ENCODE measurements around the gene ZMIZ2.
"Not testable (repeated sequence)": the region's sequence is repeated elsewhere in the genome, so short reads cannot be mapped to it uniquely, and the experiment has no call there.

ZMIZ2 gene

DNA sequence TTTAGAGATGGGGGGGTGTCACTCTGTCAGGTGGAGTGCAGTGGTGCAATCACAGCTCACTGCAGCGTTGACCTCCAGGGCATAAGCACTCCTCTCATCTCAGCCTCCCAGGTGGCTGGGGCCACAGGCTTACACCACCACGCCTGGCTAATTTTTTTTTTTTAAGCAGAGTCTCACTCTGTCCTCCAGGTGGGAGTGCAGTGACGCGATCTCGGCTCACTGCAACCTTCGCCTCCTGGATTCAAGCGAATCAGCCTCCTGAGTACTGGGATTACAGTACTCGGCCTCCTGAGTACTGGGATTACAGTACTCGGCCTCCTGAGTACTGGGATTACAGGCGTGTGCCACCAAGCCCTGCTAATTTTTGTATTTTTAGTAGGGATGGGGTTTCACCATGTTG, 24.2 kb downstream of the ZMIZ2 start:
- no peaks in the 10 kb centered on the region for H3K27me3 ChIP-seq (replicated peaks; ENCODE audit: control insufficient read depth, insufficient read depth, low read length, poor library complexity, severe bottlenecking)
- H3K36me3 ChIP-seq (ENCODE audit: control insufficient read depth, insufficient read depth, low read length), result no peaks in the 10 kb centered on the region
- H3K4me3 ChIP-seq (ENCODE audit: insufficient read depth, low read depth, low read length, poor library complexity, severe bottlenecking), result no peak overlapping the region
- H3K9me3 ChIP-seq (ENCODE audit: control insufficient read depth, low read length), result no peaks in the 10 kb centered on the region
- no peak for DNase-seq
- H3K4me1 ChIP-seq (ENCODE audit: control insufficient read depth, insufficient read depth, low read length, poor library complexity, severe bottlenecking), result peaks cover 10% of the 10 kb centered on the region
- H3K27ac ChIP-seq (ENCODE audit: insufficient read depth, low read length, poor library complexity, severe bottlenecking), result no peak overlapping the region

DNA sequence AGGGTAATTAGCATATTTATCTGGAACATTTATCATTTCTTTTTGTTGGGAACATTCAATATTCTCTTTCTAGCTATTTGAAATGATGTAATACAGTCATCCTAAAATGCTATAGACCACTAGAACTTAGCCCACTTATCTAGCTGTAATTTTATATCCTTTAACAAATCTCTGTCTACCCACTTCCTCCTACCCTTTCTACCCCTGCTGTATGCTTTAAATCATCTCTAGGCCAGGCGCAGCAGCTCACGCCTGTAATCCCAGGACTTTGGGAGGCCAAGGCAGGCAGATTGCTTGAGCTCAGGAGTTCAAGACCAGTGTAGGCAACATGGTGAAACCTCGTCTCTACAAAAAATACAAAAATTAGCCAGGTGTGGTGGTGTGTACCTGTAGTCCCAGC, 25.8 kb downstream of the ZMIZ2 start:
- not testable (repeated sequence) for H3K4me3 ChIP-seq (ENCODE audit: insufficient read depth, low read depth, low read length, poor library complexity, severe bottlenecking); H3K27me3 ChIP-seq (replicated peaks; ENCODE audit: control insufficient read depth, insufficient read depth, low read length, poor library complexity, severe bottlenecking)

DNA sequence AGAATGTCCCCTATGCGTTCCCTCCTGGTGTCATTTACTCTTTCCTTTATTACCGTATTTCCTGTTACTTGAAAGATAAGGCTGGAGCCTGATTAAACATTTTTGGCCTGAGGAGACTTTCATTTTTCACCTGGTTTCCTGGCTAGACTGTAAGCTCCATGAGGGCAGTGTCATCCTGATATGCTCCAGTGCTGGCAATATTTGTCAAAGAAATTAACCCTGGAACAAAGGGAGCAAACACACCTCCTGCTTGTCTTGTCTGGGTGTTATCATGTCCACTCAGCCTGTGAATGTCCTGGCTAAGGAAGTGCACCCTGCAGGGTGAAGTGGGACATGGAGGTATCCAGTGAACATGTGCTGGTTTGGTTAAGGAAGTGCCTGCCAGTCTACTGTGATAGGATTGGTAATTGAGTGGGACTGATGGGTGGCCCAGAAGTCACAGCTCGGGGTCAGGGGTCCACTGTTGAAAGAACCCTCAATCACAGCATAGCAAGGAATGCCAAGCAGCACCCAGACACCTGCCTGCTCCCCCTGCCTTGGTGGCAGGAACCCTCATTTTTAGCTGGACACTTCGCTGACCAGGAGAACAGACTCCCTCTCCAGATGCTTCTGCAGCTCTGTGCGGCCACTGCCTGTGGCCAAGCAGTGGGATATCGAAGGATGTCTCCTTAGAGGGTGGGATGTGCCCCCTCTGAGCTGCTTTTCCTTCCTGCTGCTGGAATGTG, 26.9 kb downstream of the ZMIZ2 start:
- H3K36me3 ChIP-seq (ENCODE audit: control insufficient read depth, insufficient read depth, low read length), result no peaks in the 10 kb centered on the region
- H3K4me3 ChIP-seq (ENCODE audit: insufficient read depth, low read depth, low read length, poor library complexity, severe bottlenecking), result no peak overlapping the region
- DNase-seq, result no peak
- no peaks in the 10 kb centered on the region for H3K9me3 ChIP-seq (ENCODE audit: control insufficient read depth, low read length)
- no peaks in the 10 kb centered on the region for H3K27me3 ChIP-seq (replicated peaks; ENCODE audit: control insufficient read depth, insufficient read depth, low read length, poor library complexity, severe bottlenecking)
- H3K4me1 ChIP-seq (ENCODE audit: control insufficient read depth, insufficient read depth, low read length, poor library complexity, severe bottlenecking), result no peaks in the 10 kb centered on the region
- H3K27ac ChIP-seq (ENCODE audit: insufficient read depth, low read length, poor library complexity, severe bottlenecking), result no peak overlapping the region

More for the DNA sequence above, 25.8 kb downstream of the ZMIZ2 start:
- H3K27ac ChIP-seq (ENCODE audit: insufficient read depth, low read length, poor library complexity, severe bottlenecking); H3K9me3 ChIP-seq (ENCODE audit: control insufficient read depth, low read length); H3K36me3 ChIP-seq (ENCODE audit: control insufficient read depth, insufficient read depth, low read length); DNase-seq; H3K4me1 ChIP-seq (ENCODE audit: control insufficient read depth, insufficient read depth, low read length, poor library complexity, severe bottlenecking): not testable (repeated sequence)

DNA sequence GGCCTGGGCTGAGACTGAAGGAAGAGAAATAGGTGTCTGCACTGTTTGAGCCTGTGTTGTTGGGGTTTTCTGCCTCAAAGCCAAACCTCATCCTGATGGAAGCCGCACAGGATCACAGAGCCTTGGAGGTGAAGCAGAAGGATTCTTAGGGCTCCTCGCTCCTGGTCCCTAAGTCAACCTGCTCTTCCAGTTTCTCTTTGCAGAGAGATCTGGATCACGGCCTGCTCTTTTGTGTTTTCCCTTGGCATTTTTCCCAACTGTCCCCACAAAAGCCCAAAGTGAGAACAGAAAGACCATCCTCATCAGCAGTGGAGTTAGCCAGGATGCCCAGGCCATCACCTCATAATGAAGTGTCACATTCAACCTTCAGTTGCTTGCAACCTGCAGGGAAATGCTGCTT, 27.6 kb downstream of the ZMIZ2 start:
- Histone ChIP-seq H3K4me3 (ENCODE audit: insufficient read depth, low read depth, low read length, poor library complexity, severe bottlenecking) (no peak overlapping the region), H3K27me3 (replicated peaks; ENCODE audit: control insufficient read depth, insufficient read depth, low read length, poor library complexity, severe bottlenecking) (no peaks in the 10 kb centered on the region), H3K9me3 (ENCODE audit: control insufficient read depth, low read length) (no peaks in the 10 kb centered on the region), H3K27ac (ENCODE audit: insufficient read depth, low read length, poor library complexity, severe bottlenecking) (no peak overlapping the region), H3K36me3 (ENCODE audit: control insufficient read depth, insufficient read depth, low read length) (no peaks in the 10 kb centered on the region), H3K4me1 (ENCODE audit: control insufficient read depth, insufficient read depth, low read length, poor library complexity, severe bottlenecking) (no peaks in the 10 kb centered on the region)
- no peak for DNase-seq

DNA sequence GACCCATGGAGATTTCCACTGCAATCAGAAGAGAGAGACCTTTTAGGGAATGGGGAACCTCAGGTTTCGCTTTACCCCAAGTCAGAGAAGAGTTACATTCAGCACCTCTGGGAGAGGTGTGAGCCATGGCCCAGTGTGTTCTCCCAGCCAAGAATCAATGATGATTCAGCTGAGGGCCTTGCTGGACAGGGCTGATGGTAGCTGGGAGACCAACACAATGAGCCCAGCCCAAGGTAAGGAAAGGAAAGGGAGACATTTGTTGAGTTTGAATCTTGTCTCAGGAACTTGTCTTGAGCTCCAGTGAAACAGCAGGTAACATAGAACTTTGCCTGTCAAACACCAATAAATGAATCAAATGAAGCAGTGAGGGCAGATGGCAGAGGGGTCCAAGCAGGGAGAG, 33.8 kb downstream of the ZMIZ2 start:
- Histone ChIP-seq H3K27me3 (replicated peaks; ENCODE audit: control insufficient read depth, insufficient read depth, low read length, poor library complexity, severe bottlenecking) (no peaks in the 10 kb centered on the region), H3K4me1 (ENCODE audit: control insufficient read depth, insufficient read depth, low read length, poor library complexity, severe bottlenecking) (no peaks in the 10 kb centered on the region), H3K4me3 (ENCODE audit: insufficient read depth, low read depth, low read length, poor library complexity, severe bottlenecking) (no peak overlapping the region), H3K36me3 (ENCODE audit: control insufficient read depth, insufficient read depth, low read length) (no peaks in the 10 kb centered on the region), H3K27ac (ENCODE audit: insufficient read depth, low read length, poor library complexity, severe bottlenecking) (no peak overlapping the region), H3K9me3 (ENCODE audit: control insufficient read depth, low read length) (no peaks in the 10 kb centered on the region)
- no peak for DNase-seq

DNA sequence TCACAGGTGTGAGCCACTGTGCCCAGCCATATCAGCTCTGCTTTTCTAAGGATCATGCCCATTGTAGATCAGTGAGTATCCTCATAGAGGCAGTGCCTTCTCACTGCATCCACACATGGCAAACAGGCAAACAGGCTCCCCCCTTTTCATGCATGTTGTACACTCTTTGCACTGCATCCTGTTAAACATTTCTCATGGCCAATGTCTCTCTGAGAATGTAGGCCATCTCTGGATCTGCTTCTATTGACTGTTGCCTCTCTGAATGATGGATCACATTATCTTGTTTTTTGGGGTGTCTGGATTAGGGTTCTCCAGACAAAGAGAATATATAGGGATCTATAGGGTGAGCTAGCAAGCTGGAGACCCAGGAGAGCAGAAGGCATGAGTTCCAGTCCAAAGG, 34.8 kb downstream of the ZMIZ2 start:
- H3K36me3 ChIP-seq (ENCODE audit: control insufficient read depth, insufficient read depth, low read length), result no peaks in the 10 kb centered on the region
- no peaks in the 10 kb centered on the region for H3K9me3 ChIP-seq (ENCODE audit: control insufficient read depth, low read length)
- H3K27me3 ChIP-seq (replicated peaks; ENCODE audit: control insufficient read depth, insufficient read depth, low read length, poor library complexity, severe bottlenecking), result no peaks in the 10 kb centered on the region
- no peaks in the 10 kb centered on the region for H3K4me1 ChIP-seq (ENCODE audit: control insufficient read depth, insufficient read depth, low read length, poor library complexity, severe bottlenecking)
- no peak for DNase-seq
- H3K27ac ChIP-seq (ENCODE audit: insufficient read depth, low read length, poor library complexity, severe bottlenecking), result no peak overlapping the region
- no peak overlapping the region for H3K4me3 ChIP-seq (ENCODE audit: insufficient read depth, low read depth, low read length, poor library complexity, severe bottlenecking)

DNA sequence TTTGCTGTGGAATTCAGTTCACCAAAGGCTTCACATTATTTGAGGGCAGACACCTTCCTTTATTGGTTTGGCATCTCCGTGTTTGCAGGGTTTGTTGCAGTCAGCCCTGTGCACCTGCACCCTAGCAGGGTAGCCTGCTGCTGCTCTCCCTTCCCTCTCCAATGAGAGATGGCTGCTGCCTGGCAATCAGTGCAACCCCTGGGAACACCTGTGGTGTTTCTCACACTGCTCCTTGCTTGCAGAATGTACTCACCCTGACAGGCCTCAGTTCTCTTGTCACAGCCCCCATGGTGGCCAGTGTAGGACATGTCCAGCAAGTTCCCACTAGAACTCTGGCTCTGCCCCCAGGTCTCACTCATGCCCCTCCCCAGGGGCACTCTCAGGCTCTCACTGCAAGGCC, 35.7 kb downstream of the ZMIZ2 start:
- Histone ChIP-seq H3K4me3 (ENCODE audit: insufficient read depth, low read depth, low read length, poor library complexity, severe bottlenecking) (no peak overlapping the region), H3K27me3 (replicated peaks; ENCODE audit: control insufficient read depth, insufficient read depth, low read length, poor library complexity, severe bottlenecking) (no peaks in the 10 kb centered on the region), H3K9me3 (ENCODE audit: control insufficient read depth, low read length) (no peaks in the 10 kb centered on the region), H3K27ac (ENCODE audit: insufficient read depth, low read length, poor library complexity, severe bottlenecking) (no peak overlapping the region), H3K36me3 (ENCODE audit: control insufficient read depth, insufficient read depth, low read length) (no peaks in the 10 kb centered on the region), H3K4me1 (ENCODE audit: control insufficient read depth, insufficient read depth, low read length, poor library complexity, severe bottlenecking) (no peaks in the 10 kb centered on the region)
- no peak for DNase-seq

DNA sequence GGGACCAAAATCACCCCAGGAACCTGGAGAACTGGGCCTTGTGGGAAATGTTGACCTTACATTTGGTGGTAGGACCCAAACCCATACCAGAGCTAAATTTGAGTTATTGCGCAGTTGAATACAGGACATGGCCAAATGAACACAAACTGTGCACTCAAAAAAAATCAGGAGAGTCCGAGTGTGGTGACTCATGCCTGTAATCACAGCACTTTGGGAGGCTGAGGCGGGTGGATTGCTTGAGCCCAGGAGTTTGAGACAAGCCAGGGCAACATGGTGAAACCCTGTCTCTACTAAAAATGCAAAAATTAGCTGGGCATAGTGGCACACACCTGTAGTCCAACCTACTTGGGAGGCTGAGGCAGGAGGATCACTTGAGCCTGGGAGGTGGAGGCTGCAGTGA, 36.6 kb downstream of the ZMIZ2 start:
- not testable (repeated sequence) for H3K9me3 ChIP-seq (ENCODE audit: control insufficient read depth, low read length); H3K4me3 ChIP-seq (ENCODE audit: insufficient read depth, low read depth, low read length, poor library complexity, severe bottlenecking); H3K27me3 ChIP-seq (replicated peaks; ENCODE audit: control insufficient read depth, insufficient read depth, low read length, poor library complexity, severe bottlenecking); DNase-seq; H3K27ac ChIP-seq (ENCODE audit: insufficient read depth, low read length, poor library complexity, severe bottlenecking); H3K36me3 ChIP-seq (ENCODE audit: control insufficient read depth, insufficient read depth, low read length); H3K4me1 ChIP-seq (ENCODE audit: control insufficient read depth, insufficient read depth, low read length, poor library complexity, severe bottlenecking)

DNA sequence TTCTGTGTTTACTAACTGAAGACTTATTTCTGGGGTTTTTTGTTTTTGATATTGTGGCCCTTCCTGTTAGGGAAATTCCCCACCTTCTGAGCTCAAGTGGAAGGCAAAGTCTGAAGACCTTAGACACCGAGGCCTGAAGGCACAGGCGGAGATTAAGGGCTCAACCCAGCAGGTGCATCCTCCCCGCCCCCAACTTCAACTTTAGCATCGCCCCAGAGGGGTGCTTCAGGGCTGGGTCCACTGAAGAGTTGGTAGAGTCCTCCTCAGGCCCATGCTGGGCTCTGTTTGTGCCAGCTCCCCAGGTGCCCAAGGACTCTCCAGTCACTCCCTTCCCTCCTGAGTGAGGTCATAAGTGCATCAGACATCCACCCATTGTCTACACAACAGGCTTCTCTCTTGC, 38.4 kb downstream of the ZMIZ2 start:
- H3K4me3 ChIP-seq (ENCODE audit: insufficient read depth, low read depth, low read length, poor library complexity, severe bottlenecking), result no peak overlapping the region
- DNase-seq, result no peak
- H3K4me1 ChIP-seq (ENCODE audit: control insufficient read depth, insufficient read depth, low read length, poor library complexity, severe bottlenecking), result no peaks in the 10 kb centered on the region
- H3K27ac ChIP-seq (ENCODE audit: insufficient read depth, low read length, poor library complexity, severe bottlenecking), result no peak overlapping the region
- H3K36me3 ChIP-seq (ENCODE audit: control insufficient read depth, insufficient read depth, low read length), result no peaks in the 10 kb centered on the region
- no peaks in the 10 kb centered on the region for H3K9me3 ChIP-seq (ENCODE audit: control insufficient read depth, low read length)
- no peaks in the 10 kb centered on the region for H3K27me3 ChIP-seq (replicated peaks; ENCODE audit: control insufficient read depth, insufficient read depth, low read length, poor library complexity, severe bottlenecking)

DNA sequence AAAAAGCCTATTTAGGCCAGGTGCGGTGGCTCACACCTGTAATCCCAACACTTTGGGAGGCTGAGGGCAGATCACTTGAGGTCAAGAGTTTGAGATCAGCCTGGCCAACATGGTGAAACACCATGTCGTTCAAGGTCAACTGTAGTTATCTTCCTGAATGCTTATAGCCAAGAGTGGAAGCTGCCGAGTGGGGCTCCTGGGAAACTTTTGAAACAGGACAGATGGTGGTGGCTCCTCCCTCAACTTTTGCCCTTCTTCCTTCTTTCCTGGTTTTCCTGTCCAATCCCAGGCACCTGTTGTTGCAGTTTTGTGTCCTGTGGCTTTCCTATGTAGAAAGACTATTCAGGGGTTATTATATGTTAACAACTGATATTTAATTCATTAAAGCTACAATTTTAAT, 39.1 kb downstream of the ZMIZ2 start:
- no peaks in the 10 kb centered on the region for H3K27me3 ChIP-seq (replicated peaks; ENCODE audit: control insufficient read depth, insufficient read depth, low read length, poor library complexity, severe bottlenecking)
- no peak for DNase-seq
- H3K36me3 ChIP-seq (ENCODE audit: control insufficient read depth, insufficient read depth, low read length), result no peaks in the 10 kb centered on the region
- H3K9me3 ChIP-seq (ENCODE audit: control insufficient read depth, low read length), result no peaks in the 10 kb centered on the region
- no peaks in the 10 kb centered on the region for H3K4me1 ChIP-seq (ENCODE audit: control insufficient read depth, insufficient read depth, low read length, poor library complexity, severe bottlenecking)
- H3K27ac ChIP-seq (ENCODE audit: insufficient read depth, low read length, poor library complexity, severe bottlenecking), result no peak overlapping the region
- H3K4me3 ChIP-seq (ENCODE audit: insufficient read depth, low read depth, low read length, poor library complexity, severe bottlenecking), result no peak overlapping the region
